ENCODE data around the gene TSPAN17.

DNA sequence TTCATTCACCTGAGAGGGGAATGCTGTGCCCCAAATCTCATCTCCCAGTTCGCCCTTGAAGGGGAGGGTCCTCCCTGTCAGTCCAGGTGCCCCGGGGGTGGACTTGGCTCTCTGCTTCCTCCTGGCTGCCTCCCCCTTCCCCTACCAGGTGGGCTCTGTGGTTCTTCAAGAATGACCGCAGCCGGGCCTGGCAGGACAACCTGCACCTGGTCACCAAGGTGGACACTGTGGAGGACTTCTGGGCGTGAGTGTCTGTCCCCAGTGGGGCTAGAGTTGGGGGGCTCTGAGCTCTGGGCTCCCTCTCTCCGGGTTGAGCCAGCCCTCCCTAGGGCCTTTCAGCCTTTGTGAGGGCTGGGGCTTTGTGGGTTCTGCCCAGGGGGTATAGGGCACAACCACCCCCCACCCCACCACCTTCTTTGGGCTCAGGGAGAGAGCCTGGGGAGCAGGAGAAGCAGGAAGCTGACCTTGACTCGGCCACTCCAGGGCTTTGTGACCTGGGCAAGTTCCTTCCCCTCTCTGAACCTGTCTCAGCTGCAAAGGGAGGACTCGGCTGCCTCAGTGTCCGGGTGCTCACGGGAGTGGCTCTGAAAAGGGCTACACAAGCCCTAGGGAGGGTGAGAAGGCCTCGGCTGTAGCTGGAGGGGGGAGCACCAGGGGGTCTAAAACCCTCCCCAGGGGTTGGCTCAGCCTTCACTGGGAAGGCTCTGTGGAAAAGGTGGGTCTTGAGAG lies 3.6 kb upstream of the TSPAN17 start:
- no peak for TF ChIP-seq POLR2A (IDR thresholded peaks at IDR 0.05)
- TF ChIP-seq, protein P1, sequence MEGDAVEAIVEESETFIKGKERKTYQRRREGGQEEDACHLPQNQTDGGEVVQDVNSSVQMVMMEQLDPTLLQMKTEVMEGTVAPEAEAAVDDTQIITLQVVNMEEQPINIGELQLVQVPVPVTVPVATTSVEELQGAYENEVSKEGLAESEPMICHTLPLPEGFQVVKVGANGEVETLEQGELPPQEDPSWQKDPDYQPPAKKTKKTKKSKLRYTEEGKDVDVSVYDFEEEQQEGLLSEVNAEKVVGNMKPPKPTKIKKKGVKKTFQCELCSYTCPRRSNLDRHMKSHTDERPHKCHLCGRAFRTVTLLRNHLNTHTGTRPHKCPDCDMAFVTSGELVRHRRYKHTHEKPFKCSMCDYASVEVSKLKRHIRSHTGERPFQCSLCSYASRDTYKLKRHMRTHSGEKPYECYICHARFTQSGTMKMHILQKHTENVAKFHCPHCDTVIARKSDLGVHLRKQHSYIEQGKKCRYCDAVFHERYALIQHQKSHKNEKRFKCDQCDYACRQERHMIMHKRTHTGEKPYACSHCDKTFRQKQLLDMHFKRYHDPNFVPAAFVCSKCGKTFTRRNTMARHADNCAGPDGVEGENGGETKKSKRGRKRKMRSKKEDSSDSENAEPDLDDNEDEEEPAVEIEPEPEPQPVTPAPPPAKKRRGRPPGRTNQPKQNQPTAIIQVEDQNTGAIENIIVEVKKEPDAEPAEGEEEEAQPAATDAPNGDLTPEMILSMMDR (IDR thresholded peaks at IDR 0.05): no peak

Measured in body of pancreas (tissue), 4 donors.